GM12801 (cell line): ENCODE data around the gene ZNF778.

Experiments used
- CTCF ChIP-seq: IDR thresholded peaks from one replicate; pipeline ENCODE4 v1.5.1; 2011; ENCODE audit warnings: control low read depth; ENCODE audit not compliant: insufficient read length; ENCODE audit errors: extremely low read depth

ZNF778 gene

GRCh38 chr16:89201439-89202377 is 15.8 kb upstream of the ZNF778 start:
- TF ChIP-seq CTCF: no peak

- TF ChIP-seq CTCF: no peak
Observed at GRCh38 chr16:89202422-89203215, 14.9 kb upstream of the ZNF778 start.

GRCh38 chr16:89207993-89208392 is 9.5 kb upstream of the ZNF778 start:
- no peak for TF ChIP-seq CTCF

- no peak for TF ChIP-seq CTCF
Observed at GRCh38 chr16:89209522-89210044, 7.9 kb upstream of the ZNF778 start.

- no peak for TF ChIP-seq CTCF
Observed at GRCh38 chr16:89210165-89210903, 7.2 kb upstream of the ZNF778 start.

- TF ChIP-seq CTCF: no peak
Observed at GRCh38 chr16:89210904-89211515, 6.5 kb upstream of the ZNF778 start.
